ENCODE data around the gene CREB5.
"Not testable (repeated sequence)": the region's sequence is repeated elsewhere in the genome, so short reads cannot be mapped to it uniquely, and the experiment has no call there.

The CREB5 gene

GRCh38 chr7:28550580-28551186 lies 138.4 kb downstream of the CREB5 start:
- no peak for DNase-seq (ENCODE audit: low spot score)

GRCh38 chr7:28551331-28551730 lies 139.0 kb downstream of the CREB5 start:
- DNase-seq (ENCODE audit: low spot score), result no peak

- DNase-seq (ENCODE audit: low spot score), result not testable (repeated sequence)
These were observed 139.4 kb downstream of the CREB5 start for GRCh38 chr7:28551766-28552165.

GRCh38 chr7:28554802-28555471 lies 142.6 kb downstream of the CREB5 start:
- no peak for DNase-seq (ENCODE audit: low spot score)

- no peak for DNase-seq (ENCODE audit: low spot score)
These were observed 143.7 kb downstream of the CREB5 start for GRCh38 chr7:28556025-28556424.

- no peak for DNase-seq (ENCODE audit: low spot score)
These were observed 144.4 kb downstream of the CREB5 start for GRCh38 chr7:28556671-28557070.

- DNase-seq (ENCODE audit: low spot score), result no peak
These were observed 145.9 kb downstream of the CREB5 start for GRCh38 chr7:28558236-28558635.

- DNase-seq (ENCODE audit: low spot score), result no peak
These were observed 148.4 kb downstream of the CREB5 start for GRCh38 chr7:28560767-28561166.

- no peak for DNase-seq (ENCODE audit: low spot score)
These were observed 151.7 kb downstream of the CREB5 start for GRCh38 chr7:28564033-28564432.

- DNase-seq (ENCODE audit: low spot score), result no peak
These were observed 152.5 kb downstream of the CREB5 start for GRCh38 chr7:28564755-28565374.

GRCh38 chr7:28565980-28566379 lies 153.7 kb downstream of the CREB5 start:
- DNase-seq (ENCODE audit: low spot score), result no peak

- DNase-seq (ENCODE audit: low spot score), result no peak
These were observed 158.0 kb downstream of the CREB5 start for GRCh38 chr7:28570113-28570969.

- peak; percentile 12 for DNase-seq (ENCODE audit: low spot score)
These were observed 158.6 kb downstream of the CREB5 start for GRCh38 chr7:28570970-28571288.

- DNase-seq (ENCODE audit: low spot score), result no peak
These were observed 159.1 kb downstream of the CREB5 start for GRCh38 chr7:28571405-28571804.

- DNase-seq (ENCODE audit: low spot score), result no peak
These were observed 160.2 kb downstream of the CREB5 start for GRCh38 chr7:28572321-28573058.

GRCh38 chr7:28573059-28573553 lies 160.8 kb downstream of the CREB5 start:
- no peak for DNase-seq (ENCODE audit: low spot score)

- DNase-seq (ENCODE audit: low spot score), result no peak
These were observed 161.5 kb downstream of the CREB5 start for GRCh38 chr7:28573651-28574301.

GRCh38 chr7:28575241-28575643 lies 162.9 kb downstream of the CREB5 start:
- DNase-seq (ENCODE audit: low spot score), result no peak

- no peak for DNase-seq (ENCODE audit: low spot score)
These were observed 164.3 kb downstream of the CREB5 start for GRCh38 chr7:28576656-28577055.

- DNase-seq (ENCODE audit: low spot score), result no peak
These were observed 167.3 kb downstream of the CREB5 start for GRCh38 chr7:28579571-28579970.

GRCh38 chr7:28580665-28581064 lies 168.3 kb downstream of the CREB5 start:
- DNase-seq (ENCODE audit: low spot score), result no peak

Data from hepatic stellate cell (primary cell).